ENCODE data around the gene HRC. TPM values are rescaled to one million over a fixed set of nuclear protein-coding genes. Genes with fewer than 3 reads are reported as not detected.
A peak's percentile ranks its signal among the peaks of the same experiment; 100 is the strongest.

HRC gene
- total RNA-seq (2022) (not detected in 2 replicates), Bru-seq, nascent RNA (not detected), BruChase-seq, experiment 1, labeled RNA remaining after a 6-hour chase (not detected), BruChase-seq, experiment 2, labeled RNA remaining after a 2-hour chase (not detected)
- long read RNA-seq, result 0 reads

GRCh38 chr19:49155005-49155819 is at the start of gene HRC:
Gene HRC, minus strand, starts transcription at chr19:49155396. Its CDS starts 159 bp downstream, at chr19:49155237.
- no TSS peak for BruUV-seq (replicated peaks)
- POLR2A ChIA-PET, result interaction anchor here (1.0 kb wide), 1 partner anchor 162 kb away, joined by 3 read pairs; the partner anchor contains the start of genes GYS1 and RUVBL2
- Mint-ChIP-seq H3K4me3 (ENCODE audit: unreplicated experiment) (no peak within 1 kb of the TSS), H3K9me3 (ENCODE audit: unreplicated experiment) (peaks cover 17% of the 10 kb centered on the region), H3K27ac (ENCODE audit: low read depth, unreplicated experiment) (no peak within 1 kb of the TSS), H3K27me3 (ENCODE audit: insufficient read depth, unreplicated experiment) (no peaks in the 10 kb centered on the region), H3K36me3 (ENCODE audit: insufficient read depth, unreplicated experiment) (no peaks in the 10 kb centered on the region), H3K4me1 (ENCODE audit: insufficient read depth, unreplicated experiment) (peaks cover 12% of the 10 kb centered on the region)
- intact Hi-C loops (cut with micrococcal nuclease), result loop anchor here (5.0 kb wide), 1 partner anchor 42 kb away; no protein-coding TSS in a partner anchor
- no peak for TF ChIP-seq CTCF (IDR thresholded peaks at IDR 0.05; ENCODE audit: unreplicated experiment)
- no peak for DNase-seq (ENCODE audit: unreplicated experiment)
- CTCF ChIA-PET, result interaction anchor here (0.6 kb wide), 1 partner anchor 147 kb away, joined by 4 read pairs; no protein-coding TSS in a partner anchor

GRCh38 chr19:49201042-49201441 is 45.8 kb upstream of the HRC start:
- POLR2A ChIA-PET, result no interaction called here
- no peak for TF ChIP-seq CTCF (IDR thresholded peaks at IDR 0.05; ENCODE audit: unreplicated experiment)
- DNase-seq (ENCODE audit: unreplicated experiment), result no peak
- Mint-ChIP-seq H3K27me3 (ENCODE audit: insufficient read depth, unreplicated experiment) (no peaks in the 10 kb centered on the region), H3K27ac (ENCODE audit: low read depth, unreplicated experiment) (no peak overlapping the region), H3K9me3 (ENCODE audit: unreplicated experiment) (no peaks in the 10 kb centered on the region), H3K4me3 (ENCODE audit: unreplicated experiment) (no peak overlapping the region), H3K4me1 (ENCODE audit: insufficient read depth, unreplicated experiment) (no peaks in the 10 kb centered on the region), H3K36me3 (ENCODE audit: insufficient read depth, unreplicated experiment) (peaks cover 33% of the 10 kb centered on the region)
- intact Hi-C loops (cut with micrococcal nuclease), result loop anchor here (5.0 to 10.0 kb wide), 2 partner anchors 204 to 416 kb away; no protein-coding TSS in a partner anchor
- CTCF ChIA-PET, result interaction anchor here (0.8 kb wide), 1 partner anchor 103 kb away, joined by 4 read pairs; no protein-coding TSS in a partner anchor
- no TSS peak for BruUV-seq (replicated peaks)

- Mint-ChIP-seq H3K27ac (ENCODE audit: low read depth, unreplicated experiment) (no peak overlapping the region), H3K9me3 (ENCODE audit: unreplicated experiment) (no peaks in the 10 kb centered on the region), H3K36me3 (ENCODE audit: insufficient read depth, unreplicated experiment) (peaks cover 29% of the 10 kb centered on the region), H3K4me1 (ENCODE audit: insufficient read depth, unreplicated experiment) (no peaks in the 10 kb centered on the region), H3K4me3 (ENCODE audit: unreplicated experiment) (no peak overlapping the region), H3K27me3 (ENCODE audit: insufficient read depth, unreplicated experiment) (no peaks in the 10 kb centered on the region)
- ChIA-PET POLR2A (interaction anchor here (0.6 to 0.7 kb wide), 3 partner anchors 25 to 296 kb away, joined by 3 to 4 read pairs (median 3); partner anchors contain the start of gene RPS11), CTCF (interaction anchor here (0.6 to 2.6 kb wide), 6 partner anchors 8 to 105 kb away, joined by 3 to 25 read pairs (median 8); partner anchors contain the start of gene TRPM4)
- DNase-seq (ENCODE audit: unreplicated experiment), result peak; percentile 24
- no peak for TF ChIP-seq CTCF (IDR thresholded peaks at IDR 0.05; ENCODE audit: unreplicated experiment)
- intact Hi-C loops (cut with micrococcal nuclease), result loop anchor here (5.0 to 10.0 kb wide), 2 partner anchors 203 to 416 kb away; no protein-coding TSS in a partner anchor
- no TSS peak for BruUV-seq (replicated peaks)
Observed at GRCh38 chr19:49200238-49200862, 45.2 kb upstream of the HRC start.

Measured in MCF 10A (cell line).